ENCODE data around the gene MRTFA.

DNA sequence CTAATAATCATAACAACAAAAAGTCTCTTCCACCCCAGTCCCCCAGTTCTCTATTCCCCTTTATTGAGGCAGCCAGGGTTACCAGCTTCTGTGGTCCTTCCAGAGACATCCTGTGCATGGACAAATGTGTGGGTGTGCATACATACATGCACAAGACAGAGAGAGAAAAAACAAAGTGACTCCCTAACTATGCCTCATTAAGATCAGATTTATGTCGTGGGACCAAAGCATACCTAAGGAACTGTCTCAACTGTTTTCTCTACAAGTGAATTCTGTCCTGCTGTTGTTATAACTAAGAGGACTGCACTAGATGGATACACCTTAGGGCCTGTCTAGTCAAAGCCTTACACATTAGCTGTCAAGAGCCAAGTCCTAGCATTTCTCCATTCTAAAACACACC lies 106.7 kb downstream of the MRTFA start:
- TF ChIP-seq TARDBP (IDR thresholded peaks at IDR 0.05): no peak
- TF ChIP-seq BHLHE40 (IDR thresholded peaks at IDR 0.05; ENCODE audit: borderline replicate concordance): no peak
- no peak for TF ChIP-seq NFRKB (IDR thresholded peaks at IDR 0.05)
- TF ChIP-seq ARNT (IDR thresholded peaks at IDR 0.05): no peak
- TF ChIP-seq ELF4 (IDR thresholded peaks at IDR 0.05): no peak
- TF ChIP-seq CTBP1 (IDR thresholded peaks at IDR 0.05; ENCODE audit: borderline replicate concordance): no peak
- no peak for TF ChIP-seq FOXM1 (IDR thresholded peaks at IDR 0.05; ENCODE audit: borderline replicate concordance)
- no peak for TF ChIP-seq SP1 (IDR thresholded peaks at IDR 0.05)
- TF ChIP-seq, protein P1, sequence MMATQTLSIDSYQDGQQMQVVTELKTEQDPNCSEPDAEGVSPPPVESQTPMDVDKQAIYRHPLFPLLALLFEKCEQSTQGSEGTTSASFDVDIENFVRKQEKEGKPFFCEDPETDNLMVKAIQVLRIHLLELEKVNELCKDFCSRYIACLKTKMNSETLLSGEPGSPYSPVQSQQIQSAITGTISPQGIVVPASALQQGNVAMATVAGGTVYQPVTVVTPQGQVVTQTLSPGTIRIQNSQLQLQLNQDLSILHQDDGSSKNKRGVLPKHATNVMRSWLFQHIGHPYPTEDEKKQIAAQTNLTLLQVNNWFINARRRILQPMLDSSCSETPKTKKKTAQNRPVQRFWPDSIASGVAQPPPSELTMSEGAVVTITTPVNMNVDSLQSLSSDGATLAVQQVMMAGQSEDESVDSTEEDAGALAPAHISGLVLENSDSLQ (IDR thresholded peaks at IDR 0.05): no peak
- TF ChIP-seq LEF1 (IDR thresholded peaks at IDR 0.05; ENCODE audit: borderline replicate concordance): no peak
- TF ChIP-seq FOXA1 (IDR thresholded peaks at IDR 0.05): no peak
